ENCODE data around the gene GTF2H2C.

The GTF2H2C gene

GRCh38 chr5:69519285-69519684, 40.7 kb upstream of the GTF2H2C start:
- Histone ChIP-seq H3K9me3 (no peaks in the 10 kb centered on the region), H3K4me1 (no peaks in the 10 kb centered on the region), H3K27me3 (peaks cover 16% of the 10 kb centered on the region), H3K4me3 (ENCODE audit: low read depth, low read length) (no peak overlapping the region), H3K36me3 (no peaks in the 10 kb centered on the region)
- DNase-seq = no peak
- TF ChIP-seq CTCF (IDR thresholded peaks at IDR 0.05; ENCODE audit: low read depth, low read length) = no peak

GRCh38 chr5:69522035-69522434, 38.0 kb upstream of the GTF2H2C start:
- no peak for TF ChIP-seq CTCF (IDR thresholded peaks at IDR 0.05; ENCODE audit: low read depth, low read length)
- no peak for DNase-seq
- H3K9me3 ChIP-seq = no peaks in the 10 kb centered on the region
- peaks cover 18% of the 10 kb centered on the region for H3K27me3 ChIP-seq
- no peaks in the 10 kb centered on the region for H3K4me1 ChIP-seq
- H3K36me3 ChIP-seq = no peaks in the 10 kb centered on the region
- no peak overlapping the region for H3K4me3 ChIP-seq (ENCODE audit: low read depth, low read length)

GRCh38 chr5:69525490-69525889, 34.5 kb upstream of the GTF2H2C start:
- no peak for DNase-seq
- Histone ChIP-seq H3K4me3 (ENCODE audit: low read depth, low read length) (no peak overlapping the region), H3K27me3 (peaks cover 37% of the 10 kb centered on the region), H3K9me3 (no peaks in the 10 kb centered on the region), H3K36me3 (no peaks in the 10 kb centered on the region), H3K4me1 (no peaks in the 10 kb centered on the region)
- no peak for TF ChIP-seq CTCF (IDR thresholded peaks at IDR 0.05; ENCODE audit: low read depth, low read length)

- Histone ChIP-seq H3K4me3 (ENCODE audit: low read depth, low read length) (no peak overlapping the region), H3K4me1 (no peaks in the 10 kb centered on the region), H3K27me3 (peaks cover 49% of the 10 kb centered on the region), H3K36me3 (no peaks in the 10 kb centered on the region), H3K9me3 (no peaks in the 10 kb centered on the region)
- no peak for TF ChIP-seq CTCF (IDR thresholded peaks at IDR 0.05; ENCODE audit: low read depth, low read length)
- DNase-seq = no peak
These were observed 33.3 kb upstream of the GTF2H2C start for GRCh38 chr5:69526660-69527059.

- Histone ChIP-seq H3K4me1 (no peaks in the 10 kb centered on the region), H3K4me3 (ENCODE audit: low read depth, low read length) (no peak overlapping the region), H3K9me3 (no peaks in the 10 kb centered on the region), H3K27me3 (peaks cover 55% of the 10 kb centered on the region), H3K36me3 (no peaks in the 10 kb centered on the region)
- no peak for DNase-seq
- no peak for TF ChIP-seq CTCF (IDR thresholded peaks at IDR 0.05; ENCODE audit: low read depth, low read length)
These were observed 32.7 kb upstream of the GTF2H2C start for GRCh38 chr5:69527128-69527770.

GRCh38 chr5:69528035-69528434, 32.0 kb upstream of the GTF2H2C start:
- TF ChIP-seq CTCF (IDR thresholded peaks at IDR 0.05; ENCODE audit: low read depth, low read length) = no peak
- H3K9me3 ChIP-seq = no peaks in the 10 kb centered on the region
- DNase-seq = no peak
- H3K27me3 ChIP-seq = peaks cover 59% of the 10 kb centered on the region
- no peaks in the 10 kb centered on the region for H3K36me3 ChIP-seq
- no peaks in the 10 kb centered on the region for H3K4me1 ChIP-seq
- no peak overlapping the region for H3K4me3 ChIP-seq (ENCODE audit: low read depth, low read length)

Data from BE2C (cell line).